NCI-H82 (cell line): Measurements from ENCODE around the gene RNF144A.
"Not testable (repeated sequence)": the region's sequence is repeated elsewhere in the genome, so short reads cannot be mapped to it uniquely, and the experiment has no call there.

Experiments
- DNase-seq: peaks from one replicate; lab custom pipeline; 2025; lab: John Stamatoyannopoulos, UW

Gene RNF144A

GRCh38 chr2:6972067-6972710 lies 55.0 kb downstream of the RNF144A start:
- no peak for DNase-seq

GRCh38 chr2:6973895-6974545 lies 56.8 kb downstream of the RNF144A start:
- DNase-seq = no peak

- DNase-seq = no peak
These were observed 58.8 kb downstream of the RNF144A start for GRCh38 chr2:6975988-6976387.

GRCh38 chr2:6977113-6977741 lies 60.0 kb downstream of the RNF144A start:
- no peak for DNase-seq

- DNase-seq = no peak
These were observed 60.6 kb downstream of the RNF144A start for GRCh38 chr2:6977786-6978185.

GRCh38 chr2:6978991-6979390 lies 61.8 kb downstream of the RNF144A start:
- DNase-seq = no peak

GRCh38 chr2:6982449-6982848 lies 65.2 kb downstream of the RNF144A start:
- no peak for DNase-seq

GRCh38 chr2:6982934-6983589 lies 65.8 kb downstream of the RNF144A start:
- no peak for DNase-seq

- no peak for DNase-seq
These were observed 69.2 kb downstream of the RNF144A start for GRCh38 chr2:6986301-6986911.

GRCh38 chr2:6986912-6987361 lies 69.7 kb downstream of the RNF144A start:
- DNase-seq = no peak

- no peak for DNase-seq
These were observed 73.7 kb downstream of the RNF144A start for GRCh38 chr2:6990871-6991270.

GRCh38 chr2:6992794-6993228 lies 75.6 kb downstream of the RNF144A start:
- DNase-seq = peak; percentile 81

GRCh38 chr2:6993229-6993640 lies 76.0 kb downstream of the RNF144A start:
- DNase-seq = peak; percentile 43

- DNase-seq = no peak
These were observed 76.7 kb downstream of the RNF144A start for GRCh38 chr2:6993936-6994335.

GRCh38 chr2:6994536-6995128 lies 77.4 kb downstream of the RNF144A start:
- DNase-seq = no peak

GRCh38 chr2:6995391-6996097 lies 78.3 kb downstream of the RNF144A start:
- DNase-seq = peak; percentile 42

GRCh38 chr2:6999211-6999877 lies 82.1 kb downstream of the RNF144A start:
- DNase-seq = no peak

GRCh38 chr2:7001395-7001794 lies 84.2 kb downstream of the RNF144A start:
- not testable (repeated sequence) for DNase-seq

GRCh38 chr2:7003895-7004294 lies 86.7 kb downstream of the RNF144A start:
- DNase-seq = no peak

GRCh38 chr2:7004636-7005035 lies 87.4 kb downstream of the RNF144A start:
- no peak for DNase-seq

- DNase-seq = no peak
These were observed 90.3 kb downstream of the RNF144A start for GRCh38 chr2:7007488-7007845.
